ENCODE measurements around the gene SURF6. TPM values are rescaled to one million over a fixed set of nuclear protein-coding genes. Genes with fewer than 3 reads are reported as not detected.
"Not testable (repeated sequence)": the region's sequence is repeated elsewhere in the genome, so short reads cannot be mapped to it uniquely, and the experiment has no call there.

SURF6 gene
- total RNA-seq, 1 experiment from 2014 or later: 5.6 TPM

GRCh38 chr9:133306242-133307204 lies 29.5 kb downstream of the SURF6 start:
- no peak overlapping the region for H3K9ac ChIP-seq (ENCODE audit: low read length)
- no peaks in the 10 kb centered on the region for H3K9me3 ChIP-seq (ENCODE audit: low read length)
- H3K4me2 ChIP-seq (ENCODE audit: low read depth, low read length, poor library complexity, severe bottlenecking): no peak overlapping the region
- H3K79me2 ChIP-seq (ENCODE audit: low read length): no peaks in the 10 kb centered on the region
- no peak overlapping the region for H3K4me3 ChIP-seq (ENCODE audit: low read length)
- no peaks in the 10 kb centered on the region for H3K9me2 ChIP-seq (replicated peaks; ENCODE audit: insufficient read depth, low read length)
- H3K27ac ChIP-seq (ENCODE audit: low read length): no peak overlapping the region
- no peak for DNase-seq
- H3K27me3 ChIP-seq (ENCODE audit: low read length): no peaks in the 10 kb centered on the region
- no peak overlapping the region for H2AFZ ChIP-seq (ENCODE audit: low read length)
- no peaks in the 10 kb centered on the region for H3K36me3 ChIP-seq (ENCODE audit: insufficient read depth, low read length)
- no peaks in the 10 kb centered on the region for H4K20me1 ChIP-seq (ENCODE audit: insufficient read depth, low read depth, low read length)
- H3K4me1 ChIP-seq (ENCODE audit: low read length): no peaks in the 10 kb centered on the region

GRCh38 chr9:133305731-133306130 lies 30.3 kb downstream of the SURF6 start:
- Histone ChIP-seq H2AFZ (ENCODE audit: low read length) (no peak overlapping the region), H3K27me3 (ENCODE audit: low read length) (no peaks in the 10 kb centered on the region), H3K27ac (ENCODE audit: low read length) (no peak overlapping the region), H3K4me1 (ENCODE audit: low read length) (no peaks in the 10 kb centered on the region), H3K9me2 (replicated peaks; ENCODE audit: insufficient read depth, low read length) (no peaks in the 10 kb centered on the region), H3K36me3 (ENCODE audit: insufficient read depth, low read length) (no peaks in the 10 kb centered on the region), H3K9me3 (ENCODE audit: low read length) (no peaks in the 10 kb centered on the region), H3K79me2 (ENCODE audit: low read length) (no peaks in the 10 kb centered on the region), H4K20me1 (ENCODE audit: insufficient read depth, low read depth, low read length) (no peaks in the 10 kb centered on the region), H3K4me3 (ENCODE audit: low read length) (no peak overlapping the region), H3K9ac (ENCODE audit: low read length) (no peak overlapping the region), H3K4me2 (ENCODE audit: low read depth, low read length, poor library complexity, severe bottlenecking) (no peak overlapping the region)
- DNase-seq: no peak

- no peaks in the 10 kb centered on the region for H3K27me3 ChIP-seq (ENCODE audit: low read length)
- DNase-seq: no peak
- H3K27ac ChIP-seq (ENCODE audit: low read length): no peak overlapping the region
- H3K9me2 ChIP-seq (replicated peaks; ENCODE audit: insufficient read depth, low read length): no peaks in the 10 kb centered on the region
- no peaks in the 10 kb centered on the region for H3K79me2 ChIP-seq (ENCODE audit: low read length)
- no peak overlapping the region for H2AFZ ChIP-seq (ENCODE audit: low read length)
- H3K4me2 ChIP-seq (ENCODE audit: low read depth, low read length, poor library complexity, severe bottlenecking): no peak overlapping the region
- no peak overlapping the region for H3K9ac ChIP-seq (ENCODE audit: low read length)
- no peaks in the 10 kb centered on the region for H3K36me3 ChIP-seq (ENCODE audit: insufficient read depth, low read length)
- no peaks in the 10 kb centered on the region for H3K9me3 ChIP-seq (ENCODE audit: low read length)
- no peaks in the 10 kb centered on the region for H3K4me1 ChIP-seq (ENCODE audit: low read length)
- H3K4me3 ChIP-seq (ENCODE audit: low read length): no peak overlapping the region
- no peaks in the 10 kb centered on the region for H4K20me1 ChIP-seq (ENCODE audit: insufficient read depth, low read depth, low read length)
Measured at GRCh38 chr9:133304477-133305377, 31.3 kb downstream of the SURF6 start.

- H3K79me2 ChIP-seq (ENCODE audit: low read length): no peaks in the 10 kb centered on the region
Measured at GRCh38 chr9:133304158-133304470, 31.9 kb downstream of the SURF6 start.

GRCh38 chr9:133303266-133304157 lies 32.5 kb downstream of the SURF6 start:
- no peak overlapping the region for H3K9ac ChIP-seq (ENCODE audit: low read length)
- no peak for DNase-seq
- H3K4me3 ChIP-seq (ENCODE audit: low read length): no peak overlapping the region
- no peak overlapping the region for H2AFZ ChIP-seq (ENCODE audit: low read length)
- H3K9me2 ChIP-seq (replicated peaks; ENCODE audit: insufficient read depth, low read length): no peaks in the 10 kb centered on the region
- no peaks in the 10 kb centered on the region for H3K79me2 ChIP-seq (ENCODE audit: low read length)
- H3K9me3 ChIP-seq (ENCODE audit: low read length): no peaks in the 10 kb centered on the region
- H3K27me3 ChIP-seq (ENCODE audit: low read length): no peaks in the 10 kb centered on the region
- H3K27ac ChIP-seq (ENCODE audit: low read length): no peak overlapping the region
- no peaks in the 10 kb centered on the region for H4K20me1 ChIP-seq (ENCODE audit: insufficient read depth, low read depth, low read length)
- H3K36me3 ChIP-seq (ENCODE audit: insufficient read depth, low read length): no peaks in the 10 kb centered on the region
- no peaks in the 10 kb centered on the region for H3K4me1 ChIP-seq (ENCODE audit: low read length)
- H3K4me2 ChIP-seq (ENCODE audit: low read depth, low read length, poor library complexity, severe bottlenecking): no peak overlapping the region

More at GRCh38 chr9:133304158-133304470, 31.9 kb downstream of the SURF6 start:
- Histone ChIP-seq H3K9ac (ENCODE audit: low read length) (no peak overlapping the region), H3K9me2 (replicated peaks; ENCODE audit: insufficient read depth, low read length) (no peaks in the 10 kb centered on the region), H3K9me3 (ENCODE audit: low read length) (no peaks in the 10 kb centered on the region), H3K4me1 (ENCODE audit: low read length) (no peaks in the 10 kb centered on the region), H2AFZ (ENCODE audit: low read length) (no peak overlapping the region), H3K27me3 (ENCODE audit: low read length) (no peaks in the 10 kb centered on the region), H3K27ac (ENCODE audit: low read length) (no peak overlapping the region), H3K4me3 (ENCODE audit: low read length) (no peak overlapping the region), H3K4me2 (ENCODE audit: low read depth, low read length, poor library complexity, severe bottlenecking) (no peak overlapping the region), H4K20me1 (ENCODE audit: insufficient read depth, low read depth, low read length) (no peaks in the 10 kb centered on the region), H3K36me3 (ENCODE audit: insufficient read depth, low read length) (no peaks in the 10 kb centered on the region)
- no peak for DNase-seq

GRCh38 chr9:133301253-133302230 lies 34.4 kb downstream of the SURF6 start:
- H3K36me3 ChIP-seq (ENCODE audit: insufficient read depth, low read length): no peaks in the 10 kb centered on the region
- H3K9me2 ChIP-seq (replicated peaks; ENCODE audit: insufficient read depth, low read length): no peaks in the 10 kb centered on the region
- no peaks in the 10 kb centered on the region for H3K9me3 ChIP-seq (ENCODE audit: low read length)
- no peaks in the 10 kb centered on the region for H4K20me1 ChIP-seq (ENCODE audit: insufficient read depth, low read depth, low read length)
- no peaks in the 10 kb centered on the region for H3K79me2 ChIP-seq (ENCODE audit: low read length)
- no peaks in the 10 kb centered on the region for H3K27me3 ChIP-seq (ENCODE audit: low read length)
- no peak overlapping the region for H3K9ac ChIP-seq (ENCODE audit: low read length)
- no peak overlapping the region for H3K27ac ChIP-seq (ENCODE audit: low read length)
- no peaks in the 10 kb centered on the region for H3K4me1 ChIP-seq (ENCODE audit: low read length)
- no peak overlapping the region for H3K4me3 ChIP-seq (ENCODE audit: low read length)
- no peak for DNase-seq
- no peak overlapping the region for H2AFZ ChIP-seq (ENCODE audit: low read length)
- no peak overlapping the region for H3K4me2 ChIP-seq (ENCODE audit: low read depth, low read length, poor library complexity, severe bottlenecking)

GRCh38 chr9:133299996-133300395 lies 36.0 kb downstream of the SURF6 start:
- H3K9ac ChIP-seq (ENCODE audit: low read length); H3K36me3 ChIP-seq (ENCODE audit: insufficient read depth, low read length); H3K79me2 ChIP-seq (ENCODE audit: low read length); H2AFZ ChIP-seq (ENCODE audit: low read length); H3K27me3 ChIP-seq (ENCODE audit: low read length); H3K9me2 ChIP-seq (replicated peaks; ENCODE audit: insufficient read depth, low read length); H3K4me2 ChIP-seq (ENCODE audit: low read depth, low read length, poor library complexity, severe bottlenecking); H4K20me1 ChIP-seq (ENCODE audit: insufficient read depth, low read depth, low read length); H3K4me1 ChIP-seq (ENCODE audit: low read length); H3K9me3 ChIP-seq (ENCODE audit: low read length); H3K4me3 ChIP-seq (ENCODE audit: low read length); DNase-seq; H3K27ac ChIP-seq (ENCODE audit: low read length): not testable (repeated sequence)
